Vagina (tissue), 2 donors: ENCODE data around the gene SLC25A25.

Experiments used
- POLR2A ChIP-seq, 2 donors: fragments of 450-650 bp; IDR thresholded peaks; one replicate each; pipeline ENCODE4 v1.6.1; 2017; ENCODE audit warnings: antibody characterized with exemption in 2 of 2, mild to moderate bottlenecking in 2 of 2, moderate library complexity in 2 of 2
- TF ChIP-seq, protein P1 (sequence below), 3 experiments: fragments of 450-650 bp in 2 of 3; fragments of 200-600 bp in 1 of 3; sonication (generic) in 1 of 3; IDR thresholded peaks; one replicate each; pipeline ENCODE4 v1.5.1; 2017 to 2019; ENCODE audit warnings: antibody characterized with exemption in 3 of 3, mild to moderate bottlenecking in 2 of 3, moderate library complexity in 2 of 3

DNA sequence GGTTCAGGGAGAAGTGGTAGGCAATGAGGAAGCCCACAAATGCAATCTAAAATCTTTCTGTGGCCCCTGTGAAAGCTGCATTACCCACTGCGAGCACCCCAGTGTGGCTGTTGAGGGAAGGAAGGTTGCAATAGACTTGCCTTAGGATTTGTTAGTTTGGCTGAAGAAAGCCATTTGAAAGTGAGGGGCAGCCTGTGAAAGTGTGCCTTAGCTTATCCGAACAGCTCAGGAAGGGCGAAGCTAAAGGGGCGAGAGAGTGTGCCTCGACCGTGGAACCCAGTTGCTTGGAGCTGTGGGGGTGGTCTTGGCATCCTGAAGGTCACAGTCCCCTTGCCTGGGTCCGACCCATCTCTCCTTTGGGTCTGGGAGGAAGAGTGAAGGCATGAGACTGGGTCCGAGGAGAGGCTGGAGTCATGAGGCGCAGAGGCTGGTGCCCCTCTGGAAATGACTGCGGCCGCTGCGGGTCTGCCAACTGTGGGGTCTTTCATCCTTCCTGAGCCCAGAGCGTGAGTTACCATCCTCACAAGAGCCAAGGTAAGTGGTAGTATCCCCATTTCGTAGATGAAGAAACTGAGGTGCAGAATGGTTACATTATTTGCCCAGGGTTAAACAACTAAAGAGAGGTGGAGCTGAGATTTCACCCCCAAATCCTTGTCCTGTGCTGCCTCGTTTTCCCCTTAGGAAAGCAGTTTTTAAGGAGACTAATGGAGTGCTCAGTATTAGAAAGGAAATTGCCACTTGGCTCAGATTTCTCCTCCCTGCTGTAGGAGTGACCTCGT, 24.4 kb downstream of the SLC25A25 start:
- no peak for TF ChIP-seq POLR2A (IDR thresholded peaks at IDR 0.05)
- TF ChIP-seq, protein P1, sequence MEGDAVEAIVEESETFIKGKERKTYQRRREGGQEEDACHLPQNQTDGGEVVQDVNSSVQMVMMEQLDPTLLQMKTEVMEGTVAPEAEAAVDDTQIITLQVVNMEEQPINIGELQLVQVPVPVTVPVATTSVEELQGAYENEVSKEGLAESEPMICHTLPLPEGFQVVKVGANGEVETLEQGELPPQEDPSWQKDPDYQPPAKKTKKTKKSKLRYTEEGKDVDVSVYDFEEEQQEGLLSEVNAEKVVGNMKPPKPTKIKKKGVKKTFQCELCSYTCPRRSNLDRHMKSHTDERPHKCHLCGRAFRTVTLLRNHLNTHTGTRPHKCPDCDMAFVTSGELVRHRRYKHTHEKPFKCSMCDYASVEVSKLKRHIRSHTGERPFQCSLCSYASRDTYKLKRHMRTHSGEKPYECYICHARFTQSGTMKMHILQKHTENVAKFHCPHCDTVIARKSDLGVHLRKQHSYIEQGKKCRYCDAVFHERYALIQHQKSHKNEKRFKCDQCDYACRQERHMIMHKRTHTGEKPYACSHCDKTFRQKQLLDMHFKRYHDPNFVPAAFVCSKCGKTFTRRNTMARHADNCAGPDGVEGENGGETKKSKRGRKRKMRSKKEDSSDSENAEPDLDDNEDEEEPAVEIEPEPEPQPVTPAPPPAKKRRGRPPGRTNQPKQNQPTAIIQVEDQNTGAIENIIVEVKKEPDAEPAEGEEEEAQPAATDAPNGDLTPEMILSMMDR (IDR thresholded peaks at IDR 0.05), result no peak
